Glomerular visceral epithelial cell (primary cell): ENCODE measurements around the gene ZG16.
"Not testable (repeated sequence)": the region's sequence is repeated elsewhere in the genome, so short reads cannot be mapped to it uniquely, and the experiment has no call there.

Experiments used
- DNase-seq: peaks from one replicate; pipeline ENCODE4 v3.0.0-alpha.2; 2016; ENCODE audit errors: extremely low spot score

Gene ZG16

DNA sequence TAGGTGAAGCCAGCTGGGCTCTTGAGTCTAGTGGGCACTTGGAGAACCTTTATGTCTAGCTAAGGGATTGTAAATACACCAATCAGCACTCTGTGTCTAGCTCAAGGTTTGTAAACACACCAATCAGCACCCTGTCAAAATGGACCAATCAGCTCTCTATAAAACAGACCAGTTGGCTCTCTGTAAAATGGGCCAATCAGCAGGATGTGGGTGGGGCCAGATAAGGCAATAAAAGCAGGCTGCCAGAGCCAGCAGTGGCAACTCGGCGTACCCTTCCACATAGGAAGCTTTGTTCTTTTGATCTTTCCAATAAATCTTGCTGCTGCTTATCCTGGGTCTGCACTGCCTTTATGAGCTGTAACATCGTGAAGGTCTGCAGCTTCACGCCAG, 29.3 kb upstream of the ZG16 start:
- not testable (repeated sequence) for DNase-seq

DNA sequence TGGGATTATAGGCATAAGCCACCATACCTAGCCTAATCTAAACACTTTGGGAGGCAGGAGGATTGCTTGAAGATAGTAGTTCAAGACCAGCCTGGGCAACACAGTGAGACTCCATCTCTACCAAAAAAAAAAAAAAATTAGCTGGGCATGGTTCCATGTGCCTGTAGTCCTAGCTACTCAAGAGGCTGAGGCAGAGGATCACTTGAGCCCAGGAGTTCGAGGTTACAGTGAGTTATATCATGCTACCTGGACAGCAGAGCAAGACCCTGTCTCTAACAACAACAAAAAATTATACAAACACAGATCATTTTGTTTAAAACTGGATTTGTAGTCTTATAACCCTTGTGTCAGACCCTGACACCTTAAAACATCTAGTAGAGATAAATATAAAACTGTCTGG, 24.5 kb upstream of the ZG16 start:
- no peak for DNase-seq

DNA sequence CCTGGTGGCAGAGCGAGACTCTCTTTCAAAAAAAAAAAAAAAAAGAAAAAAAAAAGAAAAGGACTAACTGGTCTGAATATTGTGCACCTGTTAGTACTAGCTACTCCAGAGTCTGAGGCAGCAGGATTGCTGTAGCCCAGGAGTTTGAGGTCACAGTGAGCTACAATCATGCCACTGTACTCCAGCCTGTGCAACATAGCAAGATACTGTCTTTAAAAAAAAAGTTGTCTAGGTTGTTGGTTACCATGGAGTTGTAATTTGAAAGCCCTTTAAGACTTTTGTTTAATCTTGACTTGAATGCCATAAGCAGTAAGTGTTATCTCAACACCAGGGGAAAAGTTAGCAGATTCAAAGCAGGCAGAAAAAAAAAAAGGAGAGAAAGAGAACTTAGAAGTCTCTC, 21.4 kb upstream of the ZG16 start:
- no peak for DNase-seq

DNA sequence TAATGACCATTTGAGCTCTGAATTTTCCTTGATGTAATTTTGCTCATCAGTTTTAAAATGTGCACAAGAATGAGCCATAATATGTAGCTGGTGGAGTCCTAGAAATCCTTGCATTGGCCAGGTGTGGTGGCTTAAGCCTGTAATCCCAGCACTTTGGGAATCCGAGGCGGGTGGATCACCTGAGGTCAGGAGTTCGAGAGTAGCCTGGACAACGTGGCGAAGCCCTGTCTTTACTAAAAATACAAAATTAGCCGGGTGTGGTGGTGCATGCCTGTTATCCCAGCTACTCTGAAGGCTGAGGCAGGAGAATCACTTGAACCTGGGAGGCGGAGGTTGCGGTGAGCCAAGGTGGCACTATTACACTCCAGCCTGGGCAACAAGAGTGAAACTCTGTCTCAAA, 21.0 kb upstream of the ZG16 start:
- not testable (repeated sequence) for DNase-seq

- DNase-seq: no peak
Observed at GRCh38 chr16:29757950-29758466, 20.0 kb upstream of the ZG16 start.

DNA sequence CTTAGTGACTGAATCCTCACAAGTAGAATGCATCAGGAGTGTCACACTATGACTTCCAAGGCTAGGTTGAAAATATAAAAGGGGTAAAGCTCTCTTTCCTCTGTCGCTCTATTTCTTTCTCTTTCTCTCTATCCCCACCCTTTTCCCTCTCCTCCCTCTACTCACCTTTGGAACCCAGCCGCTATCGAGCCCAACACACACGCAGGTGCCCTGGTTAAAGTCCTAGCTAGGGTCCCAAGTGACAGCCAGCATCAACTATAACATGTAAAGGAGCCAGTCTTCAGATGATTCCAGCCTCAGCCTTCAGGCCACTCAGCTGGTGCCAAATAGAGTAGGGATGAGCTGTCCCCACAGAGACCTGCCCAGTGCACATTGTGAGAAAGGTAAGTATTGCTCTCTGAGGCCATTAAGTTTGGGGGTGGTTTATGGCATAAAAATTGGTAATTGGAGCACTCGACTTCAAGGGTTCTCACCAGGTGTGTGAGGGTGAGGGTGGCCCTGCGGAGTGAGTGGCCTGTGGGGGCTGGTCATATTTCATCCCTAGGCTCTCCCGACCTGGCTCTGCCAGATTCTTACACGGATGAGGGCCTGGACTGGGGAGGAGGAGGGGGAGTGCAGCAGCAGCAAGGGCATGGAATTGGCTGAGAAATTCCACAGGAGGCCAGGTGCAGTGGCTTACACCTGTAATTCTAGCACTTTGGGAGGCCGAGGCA, 17.3 kb upstream of the ZG16 start:
- no peak for DNase-seq

- DNase-seq: not testable (repeated sequence)
Observed at GRCh38 chr16:29761280-29761651, 16.8 kb upstream of the ZG16 start.

DNA sequence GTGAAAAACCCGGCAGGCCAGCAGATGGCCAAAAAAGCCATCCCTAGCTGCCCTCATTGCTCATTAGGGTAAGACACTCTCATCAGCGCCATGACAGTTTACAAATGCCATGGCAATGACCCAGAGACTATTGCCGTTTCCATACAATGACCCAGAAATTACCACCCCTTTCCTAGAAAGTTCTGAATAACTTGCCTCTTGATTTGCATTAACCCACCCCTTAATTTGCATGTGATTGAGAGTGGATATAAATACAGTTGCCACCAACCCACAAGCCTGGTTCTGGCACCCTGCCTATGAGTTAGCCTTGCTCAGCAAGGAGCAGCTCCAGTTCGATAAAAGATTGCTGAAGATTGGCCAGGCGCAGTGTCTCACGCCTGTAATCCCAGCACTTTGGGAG, 16.2 kb upstream of the ZG16 start:
- DNase-seq: no peak

GRCh38 chr16:29763326-29763725, 14.7 kb upstream of the ZG16 start:
- DNase-seq: no peak

GRCh38 chr16:29765167-29766032, 12.7 kb upstream of the ZG16 start:
- no peak for DNase-seq

DNA sequence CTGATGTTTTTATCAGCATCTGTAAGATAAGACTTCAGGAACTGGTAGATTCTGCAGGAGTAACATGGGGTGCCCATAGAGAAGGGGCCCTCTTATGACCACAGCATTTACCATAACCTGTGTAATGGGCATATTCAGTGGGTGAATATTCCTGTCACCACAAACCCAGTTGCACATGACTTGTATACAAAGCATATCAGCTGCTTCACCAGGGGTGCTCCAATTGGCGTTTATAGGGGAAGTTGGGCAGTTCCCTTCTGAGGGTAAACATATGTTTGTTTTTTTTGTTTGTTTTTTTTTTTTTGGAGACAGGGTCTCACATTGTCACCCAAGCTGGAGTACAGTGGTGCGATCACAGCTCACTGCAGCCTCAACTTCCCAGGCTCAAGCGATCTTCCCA, 11.5 kb upstream of the ZG16 start:
- no peak for DNase-seq

GRCh38 chr16:29767062-29767461, 11.0 kb upstream of the ZG16 start:
- DNase-seq: no peak

DNA sequence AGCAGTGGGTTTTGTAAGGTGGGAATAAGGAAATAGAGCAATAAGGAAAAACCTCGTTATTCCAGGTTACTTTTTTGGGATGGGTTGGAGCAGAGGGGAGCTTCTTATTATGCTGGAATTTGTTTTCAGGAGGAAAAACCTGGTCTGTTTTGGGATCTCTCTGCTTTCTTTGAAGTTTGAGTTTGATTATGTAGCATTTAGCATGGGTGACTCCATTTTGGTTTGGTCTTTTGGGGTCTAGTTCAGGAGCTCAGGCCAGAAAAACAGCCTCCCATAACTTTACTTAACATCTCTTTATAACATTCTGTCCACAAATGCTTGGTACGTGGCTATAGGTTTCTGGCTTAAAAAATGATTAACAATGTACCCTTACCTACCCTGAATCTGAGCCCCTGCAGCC, 8.5 kb upstream of the ZG16 start:
- no peak for DNase-seq

DNA sequence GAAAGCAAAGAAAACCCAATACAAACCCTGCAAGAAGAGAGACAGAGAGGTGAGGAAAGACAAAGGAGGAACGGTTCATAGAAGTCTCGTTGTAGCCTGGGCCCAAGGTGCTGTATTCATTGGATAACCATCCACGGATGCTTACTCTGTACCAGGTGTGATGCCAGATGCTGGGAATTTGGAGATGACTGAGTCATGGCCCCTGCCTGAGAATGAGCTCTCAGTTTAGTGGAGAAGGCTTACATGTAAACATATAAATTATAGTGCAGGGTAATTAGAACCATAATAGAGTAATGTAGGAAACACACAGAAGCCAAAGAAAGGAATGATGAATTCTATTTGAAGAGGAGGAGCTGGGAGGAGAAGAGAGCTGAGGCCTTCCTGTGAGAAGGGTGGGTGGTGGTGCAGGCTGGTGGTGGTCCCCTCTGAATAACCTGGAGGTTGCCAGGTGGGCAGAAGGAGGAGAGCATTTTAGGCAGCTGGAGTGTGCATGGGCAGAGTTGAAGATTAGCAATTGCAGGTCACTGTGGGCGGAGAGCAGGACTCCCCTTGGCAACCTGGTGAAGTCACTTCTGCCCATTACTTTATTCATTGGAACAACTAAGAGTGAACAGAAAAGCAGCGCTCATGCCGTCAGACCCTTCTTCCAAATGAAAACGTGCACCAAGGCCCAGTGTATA, 7.7 kb upstream of the ZG16 start:
- no peak for DNase-seq

DNA sequence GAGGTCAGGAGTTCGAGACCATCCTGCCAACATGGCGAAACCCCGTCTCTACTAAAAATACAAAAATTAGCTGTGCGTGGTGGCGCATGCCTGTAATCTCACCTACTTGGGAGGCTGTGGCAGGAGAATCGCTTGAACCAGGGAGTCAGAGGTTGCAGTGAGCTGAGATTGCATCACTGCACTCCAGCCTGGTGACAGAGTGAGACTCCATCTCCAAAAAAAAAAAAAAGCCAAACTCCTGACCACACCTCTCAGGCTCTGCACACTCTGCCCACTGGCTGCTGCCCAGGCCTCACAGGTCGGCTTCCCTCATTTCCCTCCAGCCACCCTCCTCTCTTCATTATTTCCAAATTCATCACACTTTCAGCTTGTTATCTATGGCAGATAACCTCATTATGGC, 5.7 kb upstream of the ZG16 start:
- DNase-seq: not testable (repeated sequence)

DNA sequence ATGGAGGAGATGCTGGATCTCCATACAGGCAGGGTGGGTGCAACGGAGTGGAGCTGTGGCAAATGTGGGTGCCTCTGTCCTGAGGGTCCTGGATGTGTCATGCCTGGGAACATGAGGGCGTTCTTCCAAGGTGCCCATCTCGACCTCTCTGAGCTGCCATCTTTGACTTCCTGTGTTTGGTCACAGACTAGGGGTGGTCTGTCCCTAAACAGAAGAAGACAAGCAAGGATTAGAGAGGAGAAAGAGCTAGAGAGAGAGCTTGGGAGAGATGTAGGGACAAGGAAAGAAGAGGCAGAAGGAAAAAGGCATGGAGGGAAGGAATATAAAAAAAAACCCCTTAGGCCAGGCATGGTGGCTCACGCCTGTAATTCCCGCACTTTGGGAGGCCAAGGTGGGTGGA, 3.3 kb upstream of the ZG16 start:
- DNase-seq: no peak

- peak; percentile 20 for DNase-seq
Observed at GRCh38 chr16:29775742-29776408, 2.2 kb upstream of the ZG16 start.

DNA sequence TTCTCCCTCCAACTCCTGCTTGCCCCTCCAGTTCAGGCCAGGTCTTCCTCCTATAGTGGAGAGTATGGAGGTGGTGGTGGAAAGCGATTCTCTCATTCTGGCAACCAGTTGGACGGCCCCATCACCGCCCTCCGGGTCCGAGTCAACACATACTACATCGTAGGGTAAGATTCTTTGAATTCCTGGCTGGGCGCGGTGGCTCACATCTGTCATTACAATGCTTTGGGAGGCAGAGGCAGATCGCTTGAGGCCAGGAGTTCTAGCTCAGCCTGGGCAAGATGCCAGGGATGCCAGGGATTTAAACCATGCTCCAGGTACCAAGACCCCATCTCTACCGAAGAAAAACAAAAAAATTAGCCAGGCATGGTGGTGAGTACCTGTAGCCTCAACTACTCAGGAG, 1.4 kb downstream of the ZG16 start:
- DNase-seq: peak; percentile 10

- DNase-seq: not testable (repeated sequence)
Observed at GRCh38 chr16:29783094-29783953, 5.3 kb downstream of the ZG16 start.

DNA sequence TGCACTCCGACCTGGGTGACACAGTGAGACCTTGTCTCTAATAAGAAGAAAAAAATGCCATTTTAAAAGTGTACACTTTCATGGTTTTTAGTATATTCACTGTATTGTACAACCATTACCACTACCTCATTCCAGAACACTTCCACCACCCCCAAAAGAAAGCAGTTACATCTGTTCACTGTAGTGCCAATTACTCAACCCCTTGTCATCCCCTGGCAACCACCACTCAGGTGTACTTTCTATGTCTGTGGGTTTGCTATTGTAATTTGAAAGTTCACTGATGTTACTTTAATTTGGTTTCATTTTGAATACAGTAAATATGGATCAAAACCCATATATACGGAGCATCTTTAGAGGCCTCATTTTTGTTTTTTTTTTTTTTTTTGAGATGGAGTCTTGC, 6.1 kb downstream of the ZG16 start:
- DNase-seq: no peak

DNA sequence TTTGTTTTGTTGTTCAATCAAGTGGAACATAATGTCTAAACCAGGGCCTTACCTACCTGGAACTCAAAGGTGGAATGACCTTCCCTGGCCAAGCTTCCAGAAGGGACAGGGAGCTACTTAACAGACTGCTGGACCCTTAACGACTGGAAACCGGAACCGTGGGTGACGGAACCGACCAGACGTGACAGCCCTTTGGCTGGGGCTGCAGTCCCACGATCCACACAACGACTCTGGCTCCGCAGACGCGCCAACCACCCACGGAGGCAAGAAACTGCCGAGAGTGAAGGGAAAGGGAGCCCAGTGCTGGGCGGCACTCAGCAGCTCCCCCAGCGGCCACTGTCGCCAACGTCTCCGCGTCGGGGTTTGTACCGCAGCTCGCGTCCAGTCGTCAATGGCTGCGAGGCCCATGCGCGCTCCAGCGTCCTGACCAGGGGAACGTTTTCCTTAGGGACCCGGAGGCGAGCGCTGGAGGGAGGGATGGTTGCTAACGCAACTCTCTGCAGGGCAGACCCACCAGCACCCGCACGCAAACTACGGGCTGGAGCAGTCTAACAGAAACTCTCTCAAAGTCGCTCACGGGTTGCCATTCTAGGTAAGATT, 6.9 kb downstream of the ZG16 start:
- DNase-seq: peak; percentile 23
